HG02943 (cell line): ENCODE data around the gene VTI1A.
A peak's percentile ranks its signal among the peaks of the same experiment; 100 is the strongest.

Experiments used
- ATAC-seq: cut with Tn5 transposase; IDR thresholded peaks from one replicate; pipeline ENCODE4 v1.9.1; 2021; ENCODE audit warnings: mild to moderate bottlenecking, low read depth, moderate library complexity; ENCODE audit not compliant: unreplicated experiment

Gene VTI1A

GRCh38 chr10:112502536-112502935 lies 55.5 kb downstream of the VTI1A start:
- no peak for ATAC-seq

GRCh38 chr10:112503643-112504042 lies 56.6 kb downstream of the VTI1A start:
- ATAC-seq = no peak

GRCh38 chr10:112507046-112507445 lies 60.0 kb downstream of the VTI1A start:
- no peak for ATAC-seq

GRCh38 chr10:112507988-112508387 lies 61.0 kb downstream of the VTI1A start:
- ATAC-seq = no peak

GRCh38 chr10:112509558-112510291 lies 62.7 kb downstream of the VTI1A start:
- no peak for ATAC-seq

- ATAC-seq = no peak
These were observed 63.4 kb downstream of the VTI1A start for GRCh38 chr10:112510384-112510783.

GRCh38 chr10:112512294-112512693 lies 65.3 kb downstream of the VTI1A start:
- ATAC-seq = no peak

- no peak for ATAC-seq
These were observed 68.1 kb downstream of the VTI1A start for GRCh38 chr10:112515126-112515525.

GRCh38 chr10:112515852-112516251 lies 68.8 kb downstream of the VTI1A start:
- no peak for ATAC-seq

GRCh38 chr10:112517451-112517862 lies 70.4 kb downstream of the VTI1A start:
- no peak for ATAC-seq

GRCh38 chr10:112519133-112519761 lies 72.2 kb downstream of the VTI1A start:
- ATAC-seq = no peak

- no peak for ATAC-seq
These were observed 73.9 kb downstream of the VTI1A start for GRCh38 chr10:112520914-112521313.

- ATAC-seq = no peak
These were observed 77.6 kb downstream of the VTI1A start for GRCh38 chr10:112524641-112525040.

- no peak for ATAC-seq
These were observed 78.2 kb downstream of the VTI1A start for GRCh38 chr10:112525200-112525599.

GRCh38 chr10:112526139-112526538 lies 79.1 kb downstream of the VTI1A start:
- no peak for ATAC-seq

- ATAC-seq = no peak
These were observed 79.9 kb downstream of the VTI1A start for GRCh38 chr10:112526906-112527305.

GRCh38 chr10:112528235-112528634 lies 81.2 kb downstream of the VTI1A start:
- no peak for ATAC-seq

GRCh38 chr10:112531421-112531820 lies 84.4 kb downstream of the VTI1A start:
- ATAC-seq = no peak

- ATAC-seq = peak; percentile 91
These were observed 85.2 kb downstream of the VTI1A start for GRCh38 chr10:112532189-112532588.

GRCh38 chr10:112532956-112533355 lies 85.9 kb downstream of the VTI1A start:
- ATAC-seq = no peak

GRCh38 chr10:112533916-112534315 lies 86.9 kb downstream of the VTI1A start:
- no peak for ATAC-seq

GRCh38 chr10:112535531-112535951 lies 88.5 kb downstream of the VTI1A start:
- ATAC-seq = peak; percentile 59
